ENCODE results near the gene PLCD3. TPM values are rescaled to one million over a fixed set of nuclear protein-coding genes. Genes with fewer than 3 reads are reported as not detected.

PLCD3 gene
- total and polyA plus RNA-seq, 9 of the 15 experiments (the other 6 are each of a cell fraction or from before 2014, with no cell fraction given) = 0.20 to 22.6 (median 7.5) TPM

DNA sequence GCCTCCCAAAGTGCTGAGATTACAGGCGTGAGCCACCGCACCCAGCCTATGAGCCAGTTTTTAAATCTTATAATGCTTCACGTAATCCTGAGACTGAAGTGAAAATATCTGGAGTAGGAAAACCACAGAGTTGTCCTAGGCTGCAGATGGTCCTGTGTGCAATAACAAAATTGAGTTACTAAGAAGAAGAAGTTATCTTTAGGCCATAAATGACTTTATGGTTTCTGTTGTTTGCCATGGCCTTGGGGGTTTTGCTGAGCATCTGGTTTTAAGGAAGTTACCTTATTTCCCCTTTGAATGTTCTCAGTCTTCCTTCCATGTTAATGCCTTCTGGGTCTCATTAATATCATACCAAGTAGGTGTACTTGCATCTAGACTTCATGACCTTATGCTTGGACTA is 54.7 kb downstream of the PLCD3 start (continued):
- TF ChIP-seq ZNF121 (CRISPR knock-in tag; conservative IDR thresholded peaks at IDR 0.05) (no peak), POLR3G (IDR thresholded peaks at IDR 0.05; ENCODE audit: extremely low read depth, insufficient read length, insufficient replicate concordance) (no peak), MIER1 (IDR thresholded peaks at IDR 0.05; ENCODE audit: low read depth) (no peak), SLC30A9 (CRISPR knock-in tag; IDR thresholded peaks at IDR 0.05) (no peak), SRSF3 (IDR thresholded peaks at IDR 0.05; ENCODE audit: insufficient read depth, low read length) (no peak), NR2F6 (CRISPR knock-in tag; IDR thresholded peaks at IDR 0.05) (no peak), SRSF7 (optimal IDR thresholded peaks at IDR 0.05; ENCODE audit: low read depth, low read length) (no peak), KLF13 (tag; IDR thresholded peaks at IDR 0.05; ENCODE audit: borderline replicate concordance, low read depth) (no peak)
- TF ChIP-seq, protein P1, sequence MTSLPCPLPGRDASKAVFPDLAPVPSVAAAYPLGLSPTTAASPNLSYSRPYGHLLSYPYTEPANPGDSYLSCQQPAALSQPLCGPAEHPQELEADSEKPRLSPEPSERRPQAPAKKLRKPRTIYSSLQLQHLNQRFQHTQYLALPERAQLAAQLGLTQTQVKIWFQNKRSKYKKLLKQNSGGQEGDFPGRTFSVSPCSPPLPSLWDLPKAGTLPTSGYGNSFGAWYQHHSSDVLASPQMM (CRISPR knock-in tag; IDR thresholded peaks at IDR 0.05) = no peak
- TF ChIP-seq, protein P2, sequence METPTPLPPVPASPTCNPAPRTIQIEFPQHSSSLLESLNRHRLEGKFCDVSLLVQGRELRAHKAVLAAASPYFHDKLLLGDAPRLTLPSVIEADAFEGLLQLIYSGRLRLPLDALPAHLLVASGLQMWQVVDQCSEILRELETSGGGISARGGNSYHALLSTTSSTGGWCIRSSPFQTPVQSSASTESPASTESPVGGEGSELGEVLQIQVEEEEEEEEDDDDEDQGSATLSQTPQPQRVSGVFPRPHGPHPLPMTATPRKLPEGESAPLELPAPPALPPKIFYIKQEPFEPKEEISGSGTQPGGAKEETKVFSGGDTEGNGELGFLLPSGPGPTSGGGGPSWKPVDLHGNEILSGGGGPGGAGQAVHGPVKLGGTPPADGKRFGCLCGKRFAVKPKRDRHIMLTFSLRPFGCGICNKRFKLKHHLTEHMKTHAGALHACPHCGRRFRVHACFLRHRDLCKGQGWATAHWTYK (CRISPR knock-in tag; IDR thresholded peaks at IDR 0.05) = no peak
- TF ChIP-seq, protein P3, sequence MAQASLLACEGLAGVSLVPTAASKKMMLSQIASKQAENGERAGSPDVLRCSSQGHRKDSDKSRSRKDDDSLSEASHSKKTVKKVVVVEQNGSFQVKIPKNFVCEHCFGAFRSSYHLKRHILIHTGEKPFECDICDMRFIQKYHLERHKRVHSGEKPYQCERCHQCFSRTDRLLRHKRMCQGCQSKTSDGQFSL (CRISPR knock-in tag; IDR thresholded peaks at IDR 0.05) = no peak
- TF ChIP-seq, protein P3 (tag; IDR thresholded peaks at IDR 0.05) = no peak

Measured in K562 (cell line).